Measurements from ENCODE around the gene PHF20. TPM values are rescaled to one million over a fixed set of nuclear protein-coding genes. Genes with fewer than 3 reads are reported as not detected.
"Not testable (repeated sequence)": the region's sequence is repeated elsewhere in the genome, so short reads cannot be mapped to it uniquely, and the experiment has no call there.

Gene PHF20
- total RNA-seq, 1 donor from 2014 or later: 101 TPM

DNA sequence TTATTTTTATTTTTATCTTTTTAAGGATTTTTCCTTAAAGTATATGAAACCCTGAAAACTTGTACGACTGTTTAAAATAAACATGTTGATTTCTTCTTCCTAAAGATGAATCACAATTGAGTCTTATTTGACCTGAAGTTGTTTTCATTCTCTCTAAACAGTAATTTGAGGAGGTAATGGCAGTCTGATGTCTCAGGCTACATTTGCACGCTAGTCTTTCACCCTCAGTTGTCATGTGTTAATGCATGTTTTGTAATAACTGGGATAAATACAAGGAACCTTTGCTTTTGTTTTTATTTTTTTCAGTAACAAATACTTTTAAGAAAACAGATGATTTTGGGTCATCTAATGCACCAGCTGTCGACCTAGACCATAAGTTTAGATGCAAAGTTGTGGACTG lies 127.2 kb downstream of the PHF20 start:
- H3K4me1 Mint-ChIP-seq (ENCODE audit: unreplicated experiment): no peaks in the 10 kb centered on the region
- H3K27me3 Mint-ChIP-seq (ENCODE audit: unreplicated experiment): no peaks in the 10 kb centered on the region
- no peak overlapping the region for H3K4me3 Mint-ChIP-seq (ENCODE audit: unreplicated experiment)

DNA sequence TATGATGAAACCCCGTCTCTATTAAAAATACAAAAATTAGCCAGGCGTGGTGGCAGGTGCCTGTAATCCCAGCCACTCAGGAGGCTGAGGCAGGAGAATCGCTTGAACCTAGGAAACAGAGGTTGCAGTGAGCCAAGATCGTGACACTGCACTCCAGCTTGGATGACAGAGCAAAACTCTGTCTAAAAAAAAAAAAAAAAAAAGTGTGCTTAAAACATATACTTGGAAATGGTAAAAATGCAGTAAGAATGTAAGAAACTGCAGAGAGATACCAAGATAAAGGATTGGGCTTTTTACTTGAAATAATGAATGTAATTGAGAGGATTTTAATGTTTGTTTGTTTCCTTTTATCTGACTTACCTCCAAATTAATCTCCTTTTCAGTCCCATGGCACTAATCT lies 129.4 kb downstream of the PHF20 start:
- not testable (repeated sequence) for H3K9me3 Mint-ChIP-seq (ENCODE audit: unreplicated experiment); DNase-seq (ENCODE audit: low spot score); H3K4me3 Mint-ChIP-seq (ENCODE audit: unreplicated experiment); H3K27me3 Mint-ChIP-seq (ENCODE audit: unreplicated experiment)
- peak overlapping the region; percentile 54 for H3K27ac Mint-ChIP-seq (ENCODE audit: unreplicated experiment)
- peaks cover 10% of the 10 kb centered on the region for H3K4me1 Mint-ChIP-seq (ENCODE audit: unreplicated experiment)
- peaks cover 42% of the 10 kb centered on the region for H3K36me3 Mint-ChIP-seq (ENCODE audit: low read depth, unreplicated experiment)

More for the DNA sequence above, 127.2 kb downstream of the PHF20 start:
- no peak overlapping the region for H3K27ac Mint-ChIP-seq (ENCODE audit: unreplicated experiment)
- H3K36me3 Mint-ChIP-seq (ENCODE audit: low read depth, unreplicated experiment): peaks cover 23% of the 10 kb centered on the region
- H3K9me3 Mint-ChIP-seq (ENCODE audit: unreplicated experiment): no peaks in the 10 kb centered on the region
- TF ChIP-seq CTCF (IDR thresholded peaks at IDR 0.05; ENCODE audit: unreplicated experiment): no peak
- no peak for DNase-seq (ENCODE audit: low spot score)

DNA sequence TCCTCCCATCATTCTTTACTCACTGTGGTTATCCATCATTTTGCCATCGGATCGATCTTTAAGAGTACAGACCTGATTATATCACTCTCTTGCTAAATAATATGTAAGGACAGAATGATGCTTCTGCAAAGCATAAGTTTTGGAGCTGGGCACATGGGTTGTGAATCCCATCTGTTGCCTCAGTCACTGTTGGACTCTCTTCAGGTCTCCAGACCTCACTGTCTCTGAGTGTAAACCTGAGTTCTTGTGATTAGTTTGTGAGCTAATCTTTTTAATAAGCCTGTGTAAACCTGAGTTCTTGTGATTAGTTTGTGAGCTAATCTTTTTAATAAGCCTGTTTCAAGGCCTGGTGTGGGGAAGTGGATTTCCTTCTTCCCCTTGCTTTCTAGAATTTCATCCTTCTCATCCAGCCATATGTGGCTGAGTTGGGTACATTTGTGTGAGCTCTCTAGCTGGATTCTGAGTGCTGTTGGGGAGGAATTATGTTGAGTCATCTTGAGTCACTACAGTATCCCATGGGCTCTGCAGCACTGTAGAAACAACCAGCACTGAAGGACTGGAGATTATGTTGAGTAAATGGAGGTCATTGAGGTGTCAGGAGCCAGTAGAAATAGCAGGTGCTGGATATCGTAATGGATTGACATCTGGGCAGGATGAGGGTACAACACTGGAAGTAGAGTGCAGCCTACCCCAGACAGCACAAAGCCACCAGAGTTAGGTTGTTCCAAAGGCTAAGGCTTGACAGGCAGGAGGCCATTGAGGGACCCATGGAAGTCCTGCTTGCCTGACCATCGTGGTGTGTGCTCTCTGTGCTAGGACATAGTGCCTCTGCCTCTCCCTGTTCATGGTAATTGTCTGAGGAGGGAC lies 130.1 kb downstream of the PHF20 start:
- no peak for DNase-seq (ENCODE audit: low spot score)
- TF ChIP-seq CTCF (IDR thresholded peaks at IDR 0.05; ENCODE audit: unreplicated experiment): no peak
- Mint-ChIP-seq H3K4me3 (ENCODE audit: unreplicated experiment) (no peak overlapping the region), H3K36me3 (ENCODE audit: low read depth, unreplicated experiment) (peaks cover 47% of the 10 kb centered on the region), H3K9me3 (ENCODE audit: unreplicated experiment) (no peaks in the 10 kb centered on the region), H3K27me3 (ENCODE audit: unreplicated experiment) (no peaks in the 10 kb centered on the region), H3K27ac (ENCODE audit: unreplicated experiment) (peak overlapping the region; percentile 54), H3K4me1 (ENCODE audit: unreplicated experiment) (peaks cover 17% of the 10 kb centered on the region)

DNA sequence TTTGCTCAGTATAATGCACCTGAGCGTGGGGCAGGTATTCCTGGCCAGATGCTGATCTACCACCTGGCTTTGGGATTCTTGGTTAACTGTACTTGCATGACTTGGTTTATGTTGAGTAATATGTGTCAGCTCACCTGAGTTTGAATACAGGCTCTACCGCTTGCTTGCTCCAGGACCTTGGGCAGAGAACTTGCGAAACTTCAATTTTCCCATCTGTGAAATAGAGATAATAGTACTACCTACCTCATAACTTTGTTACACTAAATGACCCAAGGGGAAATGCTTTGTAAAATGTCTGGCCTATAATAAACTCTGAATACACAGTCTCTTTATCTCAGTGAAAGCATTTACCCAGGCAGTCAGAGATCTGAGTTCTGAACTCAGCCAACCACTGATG lies 130.7 kb downstream of the PHF20 start:
- H3K27ac Mint-ChIP-seq (ENCODE audit: unreplicated experiment): no peak overlapping the region
- TF ChIP-seq CTCF (IDR thresholded peaks at IDR 0.05; ENCODE audit: unreplicated experiment): no peak
- H3K27me3 Mint-ChIP-seq (ENCODE audit: unreplicated experiment): no peaks in the 10 kb centered on the region
- no peaks in the 10 kb centered on the region for H3K9me3 Mint-ChIP-seq (ENCODE audit: unreplicated experiment)
- H3K36me3 Mint-ChIP-seq (ENCODE audit: low read depth, unreplicated experiment): peaks cover 51% of the 10 kb centered on the region
- no peak for DNase-seq (ENCODE audit: low spot score)
- H3K4me3 Mint-ChIP-seq (ENCODE audit: unreplicated experiment): no peak overlapping the region
- H3K4me1 Mint-ChIP-seq (ENCODE audit: unreplicated experiment): peaks cover 22% of the 10 kb centered on the region

- Mint-ChIP-seq H3K4me1 (ENCODE audit: unreplicated experiment) (peaks cover 26% of the 10 kb centered on the region), H3K27ac (ENCODE audit: unreplicated experiment) (no peak overlapping the region), H3K27me3 (ENCODE audit: unreplicated experiment) (no peaks in the 10 kb centered on the region), H3K36me3 (ENCODE audit: low read depth, unreplicated experiment) (peaks cover 54% of the 10 kb centered on the region), H3K9me3 (ENCODE audit: unreplicated experiment) (no peaks in the 10 kb centered on the region), H3K4me3 (ENCODE audit: unreplicated experiment) (no peak overlapping the region)
- TF ChIP-seq CTCF (IDR thresholded peaks at IDR 0.05; ENCODE audit: unreplicated experiment): no peak
- no peak for DNase-seq (ENCODE audit: low spot score)
Measured at GRCh38 chr20:35903843-35904242, 132.0 kb downstream of the PHF20 start.
